DMS 273 treated with DMSO at 0.1 percent for 48 hours (cell line): ENCODE data around the gene PNRC1.
"Not testable (repeated sequence)": the region's sequence is repeated elsewhere in the genome, so short reads cannot be mapped to it uniquely, and the experiment has no call there.

Experiments used
- DNase-seq: peaks from one replicate; lab custom pipeline; 2025; lab: John Stamatoyannopoulos, UW

The PNRC1 gene

GRCh38 chr6:89059227-89059626, 21.3 kb upstream of the PNRC1 start:
- no peak for DNase-seq

- DNase-seq = no peak
These were observed 16.7 kb upstream of the PNRC1 start for GRCh38 chr6:89063881-89064280.

GRCh38 chr6:89064931-89065330, 15.6 kb upstream of the PNRC1 start:
- not testable (repeated sequence) for DNase-seq

DNA sequence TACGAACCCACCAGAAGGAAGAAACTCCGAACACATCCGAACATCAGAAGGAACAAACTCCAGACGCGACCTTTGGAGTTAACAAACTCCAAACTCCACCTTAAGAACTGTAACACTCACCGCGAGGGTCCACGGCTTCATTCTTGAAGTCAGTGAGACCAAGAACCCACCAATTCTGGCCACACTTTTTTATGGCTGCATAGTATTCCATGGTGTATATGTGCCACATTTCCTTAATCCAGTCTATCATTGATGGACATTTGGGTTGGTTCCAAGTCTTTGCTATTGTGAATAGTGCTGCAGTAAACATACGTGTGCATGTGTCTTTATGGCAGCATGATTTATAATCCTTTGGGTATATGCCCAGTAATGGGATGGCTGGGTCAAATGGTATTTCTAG, 14.4 kb upstream of the PNRC1 start:
- not testable (repeated sequence) for DNase-seq

DNA sequence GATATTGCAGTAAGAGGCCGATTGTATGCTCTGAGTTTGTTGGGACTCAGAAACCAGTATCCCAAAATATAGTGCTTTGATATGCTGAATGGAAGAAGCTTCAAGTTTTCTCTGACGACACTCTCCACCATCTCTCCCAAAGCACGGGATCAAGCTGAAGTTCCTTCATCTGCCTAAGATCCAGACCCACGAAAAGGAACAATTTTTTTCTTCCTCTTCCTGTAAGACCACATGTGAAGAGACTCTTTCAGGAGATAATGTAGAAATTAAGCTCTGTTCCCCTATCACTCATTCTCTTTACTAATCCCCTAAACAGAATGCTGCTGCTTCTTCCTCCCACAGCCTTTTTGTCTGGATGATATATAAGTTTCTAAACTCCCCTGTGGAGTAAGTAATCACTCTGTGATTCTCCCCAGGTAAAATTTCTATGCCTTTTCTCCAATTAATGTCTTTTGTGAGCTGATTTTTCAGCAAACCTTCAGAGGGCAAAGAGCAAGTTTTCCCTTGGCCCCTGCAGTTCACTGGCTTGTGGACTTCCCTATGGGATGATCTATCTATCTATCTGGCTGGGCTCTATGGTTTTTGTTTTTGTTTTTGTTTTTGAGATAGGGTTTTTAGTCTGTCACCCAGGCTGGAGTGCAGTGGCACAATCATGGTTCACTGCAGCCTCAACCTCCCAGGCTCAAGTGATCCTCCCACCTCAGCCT, 13.5 kb upstream of the PNRC1 start:
- DNase-seq = no peak

GRCh38 chr6:89067796-89068195, 12.8 kb upstream of the PNRC1 start:
- DNase-seq = no peak

GRCh38 chr6:89068695-89069094, 11.9 kb upstream of the PNRC1 start:
- DNase-seq = no peak

GRCh38 chr6:89069536-89070163, 10.9 kb upstream of the PNRC1 start:
- no peak for DNase-seq

DNA sequence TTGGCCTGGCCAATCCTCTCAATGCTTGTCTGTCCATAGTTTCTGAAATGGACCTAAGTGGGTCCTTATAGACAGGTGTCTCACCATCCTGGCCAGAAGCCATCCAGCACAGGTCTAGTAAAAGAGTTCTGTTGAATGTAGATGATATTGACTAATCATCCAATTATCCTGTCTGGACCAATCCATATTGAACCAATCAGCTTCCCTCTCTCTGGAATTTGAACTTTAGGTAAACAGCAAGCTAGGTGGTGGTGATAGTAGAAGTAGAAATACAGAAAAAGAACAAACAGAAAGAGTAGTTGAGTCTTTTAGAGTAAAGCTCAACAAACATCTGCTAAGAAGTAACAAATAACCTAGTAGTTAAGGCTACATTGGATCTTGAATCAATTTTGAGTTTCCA, 9.5 kb upstream of the PNRC1 start:
- no peak for DNase-seq

DNA sequence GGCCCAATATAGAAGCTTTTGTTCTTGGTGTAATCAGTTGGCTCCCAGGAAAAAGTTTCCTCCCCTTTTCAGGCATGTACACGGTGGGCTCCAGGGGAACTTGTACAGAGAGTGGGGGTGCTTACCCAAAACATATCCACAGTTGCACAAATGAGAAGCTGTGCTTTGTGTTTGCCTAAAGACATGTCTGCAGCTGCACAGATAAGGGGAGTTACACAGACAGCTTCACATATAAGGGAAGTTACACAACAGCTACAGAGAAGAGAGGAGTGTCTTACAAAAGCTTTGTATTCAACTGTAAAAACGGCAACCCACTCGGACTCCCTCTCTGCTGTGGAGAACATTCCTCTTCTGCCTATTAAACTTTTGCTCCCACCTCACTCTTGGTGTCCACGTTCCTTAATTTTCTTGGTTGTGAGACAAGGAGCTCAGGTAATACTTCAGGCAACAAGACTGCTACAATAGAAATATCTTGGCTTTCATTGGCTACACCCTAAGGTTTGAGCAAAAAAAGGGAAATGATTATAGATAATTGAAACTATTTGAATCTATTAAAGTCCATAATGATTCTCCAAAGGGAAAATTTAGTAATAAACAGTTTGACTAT, 7.4 kb upstream of the PNRC1 start:
- no peak for DNase-seq

DNA sequence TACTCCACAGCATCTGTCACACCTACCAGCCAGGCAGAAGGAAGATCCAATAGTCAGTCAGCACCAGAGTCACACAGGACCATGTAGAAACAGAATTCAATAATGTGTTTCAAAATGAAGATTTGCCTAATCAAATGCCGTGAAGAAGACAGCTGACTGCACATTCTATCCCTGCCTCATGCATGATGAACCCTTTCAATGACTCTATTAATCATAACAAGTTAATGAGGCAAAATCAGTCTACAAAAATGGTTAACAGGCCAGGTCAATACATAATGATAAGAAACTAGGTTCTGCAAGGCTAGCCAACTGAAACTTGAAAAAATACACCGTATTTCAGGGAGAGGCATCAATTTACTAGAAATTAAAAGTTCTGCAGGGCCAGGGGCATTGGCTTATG, 6.7 kb upstream of the PNRC1 start:
- DNase-seq = no peak

- DNase-seq = no peak
These were observed 878 bp upstream of the PNRC1 start for GRCh38 chr6:89079511-89080234.

DNA sequence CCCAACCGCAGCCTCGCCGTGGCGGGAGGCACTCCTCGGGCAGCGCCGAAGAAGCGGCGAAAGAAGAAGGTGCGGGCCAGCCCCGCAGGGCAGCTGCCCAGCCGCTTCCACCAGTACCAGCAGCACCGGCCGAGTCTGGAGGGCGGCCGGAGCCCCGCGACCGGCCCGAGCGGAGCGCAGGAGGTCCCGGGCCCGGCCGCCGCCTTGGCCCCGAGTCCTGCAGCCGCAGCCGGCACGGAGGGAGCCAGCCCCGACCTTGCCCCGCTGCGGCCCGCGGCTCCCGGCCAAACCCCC, 525 bp downstream of the PNRC1 start:
- DNase-seq = no peak

GRCh38 chr6:89081423-89082322, 1.1 kb downstream of the PNRC1 start:
- DNase-seq = peak; percentile 90

DNA sequence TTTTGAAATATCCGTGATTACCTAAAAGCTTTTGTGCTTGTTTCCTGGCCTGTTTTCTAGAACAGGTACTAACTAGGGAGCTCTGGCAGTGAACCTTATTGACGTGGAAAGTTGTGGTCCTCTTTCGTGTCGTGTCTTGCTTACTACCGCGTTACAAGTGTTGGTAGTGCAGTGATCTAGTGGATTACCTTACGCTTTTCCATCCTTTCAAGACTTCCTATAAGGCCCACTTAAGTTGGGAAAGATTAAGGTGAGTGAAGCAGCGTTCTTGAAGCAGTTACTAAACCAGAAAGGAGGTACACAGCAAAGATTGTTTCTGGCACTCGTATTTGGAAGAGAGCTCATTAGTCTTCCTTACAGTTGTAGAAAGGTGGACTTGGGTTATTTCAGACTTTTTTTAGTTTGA, 1.9 kb downstream of the PNRC1 start:
- DNase-seq = no peak

GRCh38 chr6:89084542-89084941, 4.0 kb downstream of the PNRC1 start:
- DNase-seq = no peak

GRCh38 chr6:89084954-89085353, 4.4 kb downstream of the PNRC1 start:
- DNase-seq = no peak

DNA sequence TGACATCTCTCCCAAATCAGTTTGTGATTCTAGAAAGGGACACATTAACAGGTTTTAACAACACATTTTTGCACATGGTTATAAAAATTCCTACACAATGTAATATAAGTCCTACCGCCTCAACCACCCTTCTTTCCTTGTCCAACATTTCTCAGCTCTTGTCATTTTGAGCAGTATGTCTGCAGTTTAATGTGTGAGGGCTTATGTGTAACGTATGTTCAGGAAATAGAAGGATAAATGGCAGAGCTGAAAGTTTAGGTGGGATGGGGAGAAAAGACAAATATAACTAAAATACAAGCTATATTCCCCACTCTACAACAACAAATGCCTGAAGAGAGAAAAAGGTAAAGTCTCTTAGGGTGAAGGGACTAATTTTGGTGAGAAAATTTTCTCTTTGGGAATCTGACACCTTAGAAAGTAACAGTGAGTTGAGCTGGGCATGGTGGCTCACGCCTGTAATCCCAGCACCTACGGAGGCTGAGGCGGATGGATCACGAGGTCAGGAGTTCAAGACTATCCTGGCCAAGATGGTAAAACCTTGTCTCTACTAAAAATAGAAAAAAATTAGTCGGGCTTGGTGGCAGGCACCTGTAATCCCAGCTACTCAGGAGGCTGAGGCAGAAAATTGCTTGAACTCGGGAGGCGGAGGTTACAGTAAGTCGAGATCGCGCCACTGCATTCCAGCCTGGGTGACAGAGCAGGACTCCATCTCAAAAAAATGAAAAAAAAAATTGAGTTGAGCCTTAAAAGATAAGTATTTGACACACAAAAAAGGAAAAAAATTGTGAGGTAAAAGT, 5.1 kb downstream of the PNRC1 start:
- no peak for DNase-seq

DNA sequence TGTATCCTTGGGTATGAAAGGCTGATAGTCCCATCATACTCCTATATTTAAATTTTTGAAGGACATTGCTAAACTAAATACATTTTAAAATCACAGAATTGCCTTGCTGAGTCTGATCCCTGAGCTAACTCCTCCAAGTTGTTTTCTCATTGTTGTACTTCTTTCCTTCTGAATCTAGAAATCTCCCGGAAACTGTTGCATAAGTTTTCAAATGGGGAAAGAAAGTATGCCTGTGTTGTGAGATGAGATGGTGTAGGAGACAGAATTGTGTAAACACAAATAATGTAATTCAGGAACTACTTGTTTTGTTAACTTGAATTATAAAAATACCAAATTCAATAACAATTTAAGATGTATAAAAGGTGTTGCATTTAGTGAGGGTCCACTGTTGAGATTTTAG, 7.3 kb downstream of the PNRC1 start:
- no peak for DNase-seq

- DNase-seq = no peak
These were observed 17.9 kb downstream of the PNRC1 start for GRCh38 chr6:89098461-89098860.

DNA sequence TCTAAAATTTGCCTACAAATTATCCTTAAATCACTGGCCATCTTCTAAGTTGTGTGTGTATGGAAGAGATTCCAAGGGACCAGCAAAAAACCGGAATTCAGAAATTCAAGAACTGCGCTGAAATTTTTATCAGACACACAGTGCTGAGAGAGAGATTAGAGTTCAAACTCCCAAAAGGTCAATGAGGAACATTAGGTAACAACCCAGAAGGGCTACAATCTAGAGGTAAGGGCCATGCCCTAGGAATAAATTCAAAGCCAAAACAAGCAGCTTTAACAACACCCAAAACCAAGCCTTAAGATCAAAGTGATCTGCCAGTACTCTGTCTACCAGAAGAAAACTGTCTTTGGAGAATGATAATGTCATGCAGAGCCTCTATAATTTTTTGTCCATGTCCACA, 19.6 kb downstream of the PNRC1 start:
- no peak for DNase-seq
